Measurements from ENCODE around the gene TMEM256.

The TMEM256 gene

GRCh38 chr17:7392696-7393612, 10.9 kb downstream of the TMEM256 start:
- FAIRE-seq (no peak), DNase-seq (ENCODE audit: insufficient read length, low spot score) (no peak)
- no peak for TF ChIP-seq POLR2A (IDR thresholded peaks at IDR 0.05; ENCODE audit: low read depth, low read length)

GRCh38 chr17:7391307-7391706, 12.6 kb downstream of the TMEM256 start:
- DNase-seq (ENCODE audit: insufficient read length, low spot score): no peak
- no peak for FAIRE-seq
- no peak for TF ChIP-seq POLR2A (IDR thresholded peaks at IDR 0.05; ENCODE audit: low read depth, low read length)

GRCh38 chr17:7389924-7390910, 13.7 kb downstream of the TMEM256 start:
- FAIRE-seq: no peak
- TF ChIP-seq POLR2A (IDR thresholded peaks at IDR 0.05; ENCODE audit: low read depth, low read length): no peak
- DNase-seq (ENCODE audit: insufficient read length, low spot score): no peak

- TF ChIP-seq POLR2A (IDR thresholded peaks at IDR 0.05; ENCODE audit: low read depth, low read length): no peak
Observed at GRCh38 chr17:7388856-7389255, 15.0 kb downstream of the TMEM256 start.

GRCh38 chr17:7384489-7385081, 19.3 kb downstream of the TMEM256 start:
- no peak for TF ChIP-seq POLR2A (IDR thresholded peaks at IDR 0.05; ENCODE audit: low read depth, low read length)
- DNase-seq (ENCODE audit: insufficient read length, low spot score) (no peak), FAIRE-seq (no peak)

More at GRCh38 chr17:7388856-7389255, 15.0 kb downstream of the TMEM256 start:
- FAIRE-seq (no peak), DNase-seq (ENCODE audit: insufficient read length, low spot score) (no peak)

GRCh38 chr17:7383742-7384488, 20.0 kb downstream of the TMEM256 start:
- no peak for FAIRE-seq
- no peak for TF ChIP-seq POLR2A (IDR thresholded peaks at IDR 0.05; ENCODE audit: low read depth, low read length)
- DNase-seq (ENCODE audit: insufficient read length, low spot score): no peak

GRCh38 chr17:7383371-7383741, 20.5 kb downstream of the TMEM256 start:
- no peak for DNase-seq (ENCODE audit: insufficient read length, low spot score)
- TF ChIP-seq POLR2A (IDR thresholded peaks at IDR 0.05; ENCODE audit: low read depth, low read length): no peak
- no peak for FAIRE-seq

- no peak for TF ChIP-seq POLR2A (IDR thresholded peaks at IDR 0.05; ENCODE audit: low read depth, low read length)
- FAIRE-seq (no peak), DNase-seq (ENCODE audit: insufficient read length, low spot score) (no peak)
Observed at GRCh38 chr17:7382901-7383300, 21.0 kb downstream of the TMEM256 start.

GRCh38 chr17:7380855-7381683, 22.8 kb downstream of the TMEM256 start, which contains the start of gene TNK1:
TSS of gene TNK1 (plus strand) at chr17:7381089. CDS start at chr17:7382927, 1,838 bp downstream.
- FAIRE-seq (no peak), DNase-seq (ENCODE audit: insufficient read length, low spot score) (no peak)
- no peak for TF ChIP-seq POLR2A (IDR thresholded peaks at IDR 0.05; ENCODE audit: low read depth, low read length)

GRCh38 chr17:7380321-7380720, 23.6 kb downstream of the TMEM256 start:
- DNase-seq (ENCODE audit: insufficient read length, low spot score) (no peak), FAIRE-seq (no peak)
- no peak for TF ChIP-seq POLR2A (IDR thresholded peaks at IDR 0.05; ENCODE audit: low read depth, low read length)

GRCh38 chr17:7379134-7379533, 24.8 kb downstream of the TMEM256 start:
- no peak for DNase-seq (ENCODE audit: insufficient read length, low spot score)
- no peak for FAIRE-seq
- no peak for TF ChIP-seq POLR2A (IDR thresholded peaks at IDR 0.05; ENCODE audit: low read depth, low read length)

GRCh38 chr17:7374353-7374752, 29.5 kb downstream of the TMEM256 start:
- FAIRE-seq (no peak), DNase-seq (ENCODE audit: insufficient read length, low spot score) (no peak)
- TF ChIP-seq POLR2A (IDR thresholded peaks at IDR 0.05; ENCODE audit: low read depth, low read length): no peak
